ENCODE data around the gene RHNO1. TPM values are rescaled to one million over a fixed set of nuclear protein-coding genes. Genes with fewer than 3 reads are reported as not detected.
A peak's percentile ranks its signal among the peaks of the same experiment; 100 is the strongest.

Gene RHNO1
- total RNA-seq, 2 donors from 2014 or later, result 18.9 to 32.9 TPM

DNA sequence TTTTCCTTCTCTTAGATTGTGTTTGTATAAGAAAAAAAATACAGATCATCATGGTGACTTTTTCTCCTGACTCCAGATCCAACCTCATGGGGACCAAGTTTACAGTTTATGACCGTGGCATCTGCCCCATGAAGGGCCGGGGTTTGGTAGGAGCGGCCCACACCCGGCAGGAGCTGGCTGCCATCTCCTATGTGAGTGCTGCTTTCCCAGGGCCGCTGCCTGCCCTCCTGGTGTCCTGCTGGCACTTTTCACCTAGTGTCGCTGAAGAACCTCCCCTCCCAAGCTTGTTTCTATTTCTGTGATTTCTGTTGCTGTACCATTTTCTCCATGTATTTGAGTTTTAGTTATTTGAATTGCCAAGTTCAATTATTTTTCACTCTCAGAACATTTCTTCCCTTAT, 57.3 kb downstream of the RHNO1 start:
- peak overlapping the region; percentile 55 for H3K4me3 Mint-ChIP-seq
- no peaks in the 10 kb centered on the region for H3K4me1 Mint-ChIP-seq
- no peaks in the 10 kb centered on the region for H3K27me3 Mint-ChIP-seq
- ATAC-seq (no peak), DNase-seq (no peak)
- H3K9me3 ChIP-seq (ENCODE audit: control insufficient read depth, low read length, poor library complexity, severe bottlenecking), result no peaks in the 10 kb centered on the region
- peaks cover 8% of the 10 kb centered on the region for H3K36me3 Mint-ChIP-seq (ENCODE audit: low read depth)
- no peak overlapping the region for H3K27ac Mint-ChIP-seq

DNA sequence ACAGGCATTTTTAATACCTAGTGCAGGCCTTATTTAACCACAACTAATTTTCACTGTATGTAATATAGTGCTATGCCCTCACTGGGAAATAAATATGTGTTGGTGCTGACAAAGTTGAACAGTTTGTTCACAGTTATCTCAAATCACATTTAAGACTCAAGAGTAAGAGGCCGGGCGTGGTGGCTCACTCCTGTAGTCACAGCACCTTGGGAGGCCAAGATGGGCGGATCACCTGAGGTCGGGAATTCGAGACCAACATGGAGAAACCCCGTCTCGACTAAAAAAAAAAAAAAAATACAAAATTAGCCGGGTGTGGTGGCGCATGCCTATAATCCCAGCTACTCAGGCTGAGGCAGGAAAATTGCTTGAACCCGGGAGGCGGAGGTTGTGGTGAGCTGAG, 59.3 kb downstream of the RHNO1 start:
- H3K9me3 ChIP-seq (ENCODE audit: control insufficient read depth, low read length, poor library complexity, severe bottlenecking), result no peaks in the 10 kb centered on the region
- Mint-ChIP-seq H3K4me3 (no peak overlapping the region), H3K36me3 (ENCODE audit: low read depth) (peaks cover 10% of the 10 kb centered on the region), H3K4me1 (no peaks in the 10 kb centered on the region), H3K27ac (no peak overlapping the region), H3K27me3 (no peaks in the 10 kb centered on the region)
- DNase-seq (no peak), ATAC-seq (no peak)

DNA sequence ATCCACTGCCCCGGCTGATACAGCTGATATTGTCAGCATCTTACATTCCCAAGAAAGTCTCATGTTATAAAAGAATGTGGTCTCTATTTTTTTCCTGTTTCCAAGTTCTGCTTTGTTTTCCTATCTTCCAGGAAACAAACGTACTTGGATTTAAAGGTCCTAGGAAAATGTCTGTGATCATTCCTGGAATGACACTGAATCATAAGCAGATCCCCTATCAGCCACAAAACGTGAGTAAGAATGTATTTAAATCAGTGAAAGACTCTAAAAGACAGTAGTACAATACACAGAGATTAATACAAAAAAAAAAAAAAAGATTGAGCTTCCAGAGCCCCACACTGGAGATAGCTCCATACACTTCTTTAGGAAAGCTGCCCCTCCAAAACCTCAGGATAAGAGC, 60.5 kb downstream of the RHNO1 start:
- no peak overlapping the region for H3K4me3 Mint-ChIP-seq
- peaks cover 10% of the 10 kb centered on the region for H3K36me3 Mint-ChIP-seq (ENCODE audit: low read depth)
- H3K27me3 Mint-ChIP-seq, result no peaks in the 10 kb centered on the region
- no peaks in the 10 kb centered on the region for H3K9me3 ChIP-seq (ENCODE audit: control insufficient read depth, low read length, poor library complexity, severe bottlenecking)
- no peak overlapping the region for H3K27ac Mint-ChIP-seq
- no peaks in the 10 kb centered on the region for H3K4me1 Mint-ChIP-seq
- no peak for ATAC-seq
- no peak for DNase-seq

Other genes starting within 250 kb of the RHNO1 start
- gene FKBP4, start 82.3 kb upstream of the RHNO1 start, total RNA-seq, result 10 to 100 TPM; 41.9 to 44.9 TPM
- gene ITFG2, start 64.6 kb upstream of the RHNO1 start, total RNA-seq, result 10 to 100 TPM; 63.1 to 63.9 TPM
- gene NRIP2, start 42.2 kb upstream of the RHNO1 start, total RNA-seq, result not detected
- not detected for gene TEX52, start 20.2 kb upstream of the RHNO1 start, total RNA-seq
- 1 to 10 TPM; 1.0 to 1.6 TPM for gene FOXM1, start within 50 bp of the RHNO1 start, total RNA-seq
- 1 to 10 TPM; 6.3 to 7.9 TPM for gene TULP3, start 13.7 kb downstream of the RHNO1 start, total RNA-seq
- gene TEAD4, start 82.2 kb downstream of the RHNO1 start, total RNA-seq, result not detected
- 10 to 100 TPM in 1 of 2 donors, 1 to 10 TPM in 1; 1.4 to 24.2 TPM for gene TSPAN9, start 200.2 kb downstream of the RHNO1 start, total RNA-seq